Fibroblast of skin of abdomen (primary cell): ENCODE measurements around the gene GALNT15.
A peak's percentile ranks its signal among the peaks of the same experiment; 100 is the strongest.

Source experiments
- DNase-seq: peaks from one replicate; pipeline ENCODE4 v3.0.0-alpha.2; 2013

Gene GALNT15

DNA sequence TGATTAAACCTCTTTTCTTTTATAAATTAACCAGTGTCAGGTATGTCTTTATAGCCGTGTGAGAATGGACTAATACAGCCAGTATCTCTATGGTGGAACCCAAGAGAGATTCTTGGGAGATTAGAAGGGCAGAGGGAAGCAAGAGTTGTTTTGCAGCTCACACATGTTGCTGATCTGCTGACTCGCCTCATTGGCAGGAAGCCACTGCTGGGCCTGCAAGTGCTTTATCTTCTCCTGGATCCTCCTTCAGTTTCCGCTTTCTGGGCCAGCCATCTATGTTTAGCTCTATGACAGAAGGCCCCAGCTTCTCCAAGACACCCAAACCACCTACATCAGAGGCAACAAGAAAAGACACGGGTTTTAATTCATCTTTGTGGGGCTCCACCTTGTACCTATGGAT lies 23.4 kb upstream of the GALNT15 start:
- peak; percentile 91 for DNase-seq

DNA sequence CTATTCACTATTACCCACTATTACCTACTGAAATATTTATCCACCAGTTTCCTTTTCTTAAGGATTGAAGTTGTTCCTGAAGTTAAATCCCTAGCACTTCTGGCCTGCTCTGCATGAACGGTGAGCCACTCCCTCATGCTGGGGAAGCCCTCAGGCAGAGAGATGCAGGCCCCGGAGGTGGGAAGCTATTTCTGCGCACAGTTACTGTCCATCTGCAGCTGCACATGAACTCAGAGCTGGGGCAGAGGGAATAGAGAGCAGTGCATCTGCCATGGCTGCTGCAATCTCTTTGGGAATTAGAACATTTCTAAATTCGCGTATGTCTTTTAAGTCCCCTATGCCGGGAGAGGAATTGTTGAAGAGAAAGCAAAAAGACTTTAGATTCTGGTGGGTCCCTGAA lies 6.3 kb upstream of the GALNT15 start:
- DNase-seq = no peak

DNA sequence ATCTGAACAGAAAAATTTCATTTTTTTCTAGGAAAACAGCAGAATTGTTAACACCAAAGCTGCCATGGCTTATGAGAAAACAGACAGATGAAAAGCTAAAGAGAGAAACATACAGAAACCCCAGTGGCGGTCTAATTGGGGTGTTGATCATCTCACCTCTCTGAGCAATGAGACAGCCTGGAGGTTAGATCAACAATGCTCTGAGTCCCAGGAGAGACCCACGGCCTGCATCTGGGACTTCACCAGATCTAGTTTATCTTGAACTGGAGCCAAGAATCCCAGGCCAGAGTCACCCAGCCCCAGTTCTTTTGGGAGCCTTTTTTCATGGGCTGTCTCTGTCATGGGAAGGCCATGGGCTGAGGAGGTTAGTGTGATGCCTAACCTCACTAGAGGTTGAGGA lies 3.5 kb upstream of the GALNT15 start:
- no peak for DNase-seq

DNA sequence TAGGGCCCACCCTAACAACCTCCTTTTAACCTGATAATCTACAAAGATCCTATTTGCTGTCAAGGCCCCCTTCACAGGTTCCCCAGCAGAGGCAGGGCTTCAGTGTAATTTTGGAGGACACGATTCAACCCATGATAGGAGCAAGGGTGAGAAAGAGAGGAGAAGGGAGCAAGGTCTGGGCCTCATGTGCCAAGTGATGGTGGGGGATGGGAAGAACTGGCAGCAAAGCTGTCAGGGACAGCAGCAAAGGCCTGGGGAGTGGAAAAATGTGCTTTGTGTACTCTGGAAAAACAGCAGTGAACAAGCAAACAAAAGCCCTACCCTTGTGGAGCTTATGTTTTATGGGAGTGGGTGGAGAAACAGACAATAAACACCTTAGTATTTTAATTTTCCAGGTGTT lies 2.7 kb upstream of the GALNT15 start:
- DNase-seq = no peak

DNA sequence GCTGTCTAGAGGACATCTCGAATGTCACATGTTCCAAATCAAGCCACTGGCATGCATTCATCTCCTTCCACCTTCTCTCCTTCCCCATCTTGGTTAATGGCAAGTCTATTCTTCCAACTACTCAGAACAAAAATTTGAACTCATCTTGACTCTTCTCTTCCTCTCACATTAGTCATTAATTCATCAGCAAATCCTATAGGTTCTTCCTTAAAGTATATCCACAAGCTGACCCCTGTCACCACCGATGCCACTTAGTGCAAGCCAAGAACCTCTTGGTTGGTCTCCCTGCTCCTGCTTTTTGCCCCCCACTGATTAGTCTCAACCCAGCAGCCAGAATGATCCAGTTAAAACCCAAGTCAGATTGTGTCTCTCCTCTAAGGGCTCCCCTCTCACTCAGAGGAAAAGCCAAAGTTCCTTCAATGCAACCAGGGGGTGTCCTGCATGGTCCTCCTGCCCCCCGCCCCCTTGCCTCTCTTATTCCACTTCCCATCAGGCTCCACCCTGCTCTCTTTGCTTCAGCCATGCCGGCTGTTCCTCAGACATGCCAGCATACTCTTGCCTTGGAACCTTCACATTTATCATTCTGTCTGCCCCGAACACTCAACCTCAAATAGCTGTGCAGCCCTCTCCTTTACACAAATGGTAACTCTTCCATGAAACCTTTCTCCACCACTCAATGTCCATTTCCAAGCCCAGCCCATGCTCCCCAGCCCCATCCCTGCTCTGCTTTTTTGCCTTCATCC lies 1.0 kb upstream of the GALNT15 start:
- peak; percentile 46 for DNase-seq

DNA sequence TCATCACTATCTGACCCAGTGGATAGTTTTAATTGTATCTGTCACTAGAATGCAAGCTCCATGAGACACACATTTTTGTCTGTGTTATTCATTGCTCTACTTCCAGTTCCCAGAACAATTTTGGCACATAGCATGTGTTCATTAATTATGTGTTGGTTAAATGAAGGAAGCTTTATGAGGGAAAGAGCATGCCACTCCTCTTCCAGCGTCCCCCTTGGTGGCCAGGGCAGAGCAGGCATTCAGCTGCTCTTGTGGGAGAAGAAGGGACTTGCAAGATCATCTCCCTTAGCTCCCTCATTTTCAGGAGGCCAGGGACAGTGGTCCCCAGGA lies 489 bp upstream of the GALNT15 start:
- peak; percentile 90 for DNase-seq

DNA sequence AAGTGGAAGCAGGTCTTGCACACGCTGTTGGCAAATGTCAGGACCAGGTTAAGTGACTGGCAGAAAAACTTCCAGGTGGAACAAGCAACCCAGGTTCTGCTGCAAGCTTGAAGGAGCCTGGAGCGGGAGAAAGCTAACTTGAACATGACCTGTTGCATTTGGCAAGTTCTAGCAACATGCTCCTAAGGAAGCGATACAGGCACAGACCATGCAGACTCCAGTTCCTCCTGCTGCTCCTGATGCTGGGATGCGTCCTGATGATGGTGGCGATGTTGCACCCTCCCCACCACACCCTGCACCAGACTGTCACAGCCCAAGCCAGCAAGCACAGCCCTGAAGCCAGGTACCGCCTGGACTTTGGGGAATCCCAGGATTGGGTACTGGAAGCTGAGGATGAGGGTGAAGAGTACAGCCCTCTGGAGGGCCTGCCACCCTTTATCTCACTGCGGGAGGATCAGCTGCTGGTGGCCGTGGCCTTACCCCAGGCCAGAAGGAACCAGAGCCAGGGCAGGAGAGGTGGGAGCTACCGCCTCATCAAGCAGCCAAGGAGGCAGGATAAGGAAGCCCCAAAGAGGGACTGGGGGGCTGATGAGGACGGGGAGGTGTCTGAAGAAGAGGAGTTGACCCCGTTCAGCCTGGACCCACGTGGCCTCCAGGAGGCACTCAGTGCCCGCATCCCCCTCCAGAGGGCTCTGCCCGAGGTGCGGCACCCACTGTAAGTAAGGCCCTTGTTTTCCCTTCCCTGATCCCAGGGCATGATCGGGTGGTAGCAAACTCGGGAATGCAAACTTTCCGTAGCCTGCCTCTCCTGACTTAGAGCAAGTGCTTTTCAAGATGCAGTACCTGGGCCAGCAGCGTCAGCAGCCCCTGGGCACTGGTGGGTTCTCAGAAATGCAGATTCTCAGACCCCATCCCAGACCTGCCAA lies 759 bp downstream of the GALNT15 start:
- DNase-seq = no peak

DNA sequence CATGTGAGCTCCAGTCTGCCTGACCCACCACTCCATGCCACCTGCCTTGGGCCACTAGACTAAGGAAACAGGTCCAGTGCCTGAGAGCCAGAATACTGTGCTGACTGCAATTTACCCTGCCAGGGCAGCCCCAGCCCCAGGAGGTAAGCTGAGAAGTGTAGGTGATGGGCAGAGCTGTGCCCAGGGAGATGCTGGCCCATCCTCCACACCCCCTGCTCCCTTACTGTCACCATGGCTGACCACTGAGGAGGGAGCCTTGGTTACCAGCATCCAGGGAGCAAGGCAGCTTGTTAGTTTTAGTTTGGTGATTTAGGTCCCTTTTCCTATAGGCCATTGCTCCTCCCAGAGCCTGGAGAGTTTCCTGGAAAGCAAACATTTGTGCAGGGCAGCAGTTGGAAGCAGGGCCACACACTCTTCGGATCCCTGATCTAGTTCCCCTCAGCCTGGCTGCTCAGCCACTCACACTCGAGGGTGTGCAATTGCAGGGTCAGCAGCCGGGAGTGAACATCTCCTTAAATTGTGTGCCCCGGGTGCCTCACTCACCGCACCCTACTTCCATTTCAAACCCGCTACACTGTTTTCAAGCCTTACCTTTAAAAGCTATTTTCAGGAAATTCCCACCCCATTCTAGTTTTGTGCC lies 2.0 kb downstream of the GALNT15 start:
- peak; percentile 45 for DNase-seq

DNA sequence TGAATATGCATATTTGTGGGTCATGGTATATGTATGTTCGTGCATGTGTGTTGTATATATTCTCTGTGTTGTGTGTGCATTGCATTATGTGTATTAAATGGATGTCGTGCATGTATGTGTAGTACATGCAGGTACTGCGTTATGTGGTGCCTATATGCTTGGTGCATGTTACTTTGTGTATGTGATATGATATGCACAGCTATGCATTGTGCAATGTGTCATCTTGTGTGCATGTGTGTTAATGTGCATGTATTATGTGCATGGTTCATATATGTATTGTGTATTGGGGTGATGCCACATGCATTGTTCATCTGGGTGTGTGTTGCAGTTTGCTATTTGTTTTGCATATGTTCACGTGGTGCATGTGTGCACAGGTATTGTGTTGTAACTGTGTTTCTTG lies 2.9 kb downstream of the GALNT15 start:
- DNase-seq = no peak

DNA sequence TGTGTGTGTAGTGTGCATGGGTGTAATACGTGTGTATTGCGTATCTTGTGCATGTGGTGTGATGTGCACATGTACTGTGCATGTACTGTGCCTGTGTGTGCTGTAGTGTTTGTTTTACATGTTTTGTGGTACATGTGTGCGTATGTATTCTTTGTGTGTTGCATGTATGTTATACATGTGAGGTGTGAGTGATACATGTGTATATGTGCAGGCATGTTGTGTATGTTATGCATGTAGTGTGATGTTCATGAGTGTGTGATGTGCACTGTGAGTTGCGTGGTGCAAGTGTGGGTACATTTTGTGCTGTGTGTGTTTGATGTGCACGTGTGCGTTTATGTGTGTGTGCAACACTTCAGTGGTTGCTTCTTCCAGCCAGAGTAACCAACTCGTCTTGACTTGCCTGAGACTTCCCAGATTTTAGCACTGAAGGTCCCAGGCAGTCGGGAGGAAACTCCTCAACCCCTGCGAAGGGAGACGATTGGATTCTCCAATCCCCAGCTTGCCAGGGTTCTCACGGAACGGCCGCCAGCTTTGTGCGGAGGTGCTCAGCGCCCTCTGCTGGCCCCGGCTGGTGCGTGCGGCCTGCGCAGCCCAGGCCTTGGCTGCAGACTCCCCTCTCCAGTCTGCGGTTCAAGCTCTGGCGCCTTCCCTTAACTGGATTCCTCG lies 3.6 kb downstream of the GALNT15 start:
- DNase-seq = peak; percentile 93

DNA sequence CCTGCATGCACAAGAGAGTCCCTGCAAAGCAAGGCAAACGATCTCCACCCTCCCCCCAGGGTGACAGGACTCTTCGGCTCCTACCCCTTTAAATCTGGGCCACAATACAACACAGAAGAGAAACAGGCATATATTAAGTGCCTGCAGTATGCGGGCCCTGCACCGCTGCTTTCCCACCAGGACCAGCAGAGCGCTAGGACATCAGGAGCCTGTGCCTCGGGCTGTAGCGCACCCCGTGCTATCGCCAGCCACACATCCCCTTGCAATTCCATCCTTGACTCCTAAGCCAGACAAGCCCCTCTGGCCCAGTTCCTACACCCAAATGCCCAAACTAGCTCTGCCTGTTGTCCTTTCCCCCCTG lies 4.1 kb downstream of the GALNT15 start:
- no peak for DNase-seq

DNA sequence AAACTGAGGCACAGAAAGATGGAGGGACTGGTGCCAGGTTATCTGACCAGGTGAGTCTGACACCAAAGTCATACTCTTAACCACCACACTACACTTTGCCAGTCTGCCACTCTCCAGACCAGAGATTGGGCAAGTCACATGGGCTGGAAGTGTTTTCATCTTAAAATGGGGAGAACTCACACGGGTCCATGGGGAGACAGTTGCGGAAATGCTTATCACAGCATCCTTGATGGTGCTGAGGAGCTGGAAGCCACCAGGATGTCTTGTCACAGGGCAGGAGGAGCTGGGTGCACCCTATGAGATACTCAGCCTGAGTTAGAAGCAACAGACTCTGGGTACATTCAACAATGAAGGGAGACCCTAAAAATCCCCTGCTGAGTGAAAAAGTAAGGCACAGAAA lies 4.8 kb downstream of the GALNT15 start:
- no peak for DNase-seq

DNA sequence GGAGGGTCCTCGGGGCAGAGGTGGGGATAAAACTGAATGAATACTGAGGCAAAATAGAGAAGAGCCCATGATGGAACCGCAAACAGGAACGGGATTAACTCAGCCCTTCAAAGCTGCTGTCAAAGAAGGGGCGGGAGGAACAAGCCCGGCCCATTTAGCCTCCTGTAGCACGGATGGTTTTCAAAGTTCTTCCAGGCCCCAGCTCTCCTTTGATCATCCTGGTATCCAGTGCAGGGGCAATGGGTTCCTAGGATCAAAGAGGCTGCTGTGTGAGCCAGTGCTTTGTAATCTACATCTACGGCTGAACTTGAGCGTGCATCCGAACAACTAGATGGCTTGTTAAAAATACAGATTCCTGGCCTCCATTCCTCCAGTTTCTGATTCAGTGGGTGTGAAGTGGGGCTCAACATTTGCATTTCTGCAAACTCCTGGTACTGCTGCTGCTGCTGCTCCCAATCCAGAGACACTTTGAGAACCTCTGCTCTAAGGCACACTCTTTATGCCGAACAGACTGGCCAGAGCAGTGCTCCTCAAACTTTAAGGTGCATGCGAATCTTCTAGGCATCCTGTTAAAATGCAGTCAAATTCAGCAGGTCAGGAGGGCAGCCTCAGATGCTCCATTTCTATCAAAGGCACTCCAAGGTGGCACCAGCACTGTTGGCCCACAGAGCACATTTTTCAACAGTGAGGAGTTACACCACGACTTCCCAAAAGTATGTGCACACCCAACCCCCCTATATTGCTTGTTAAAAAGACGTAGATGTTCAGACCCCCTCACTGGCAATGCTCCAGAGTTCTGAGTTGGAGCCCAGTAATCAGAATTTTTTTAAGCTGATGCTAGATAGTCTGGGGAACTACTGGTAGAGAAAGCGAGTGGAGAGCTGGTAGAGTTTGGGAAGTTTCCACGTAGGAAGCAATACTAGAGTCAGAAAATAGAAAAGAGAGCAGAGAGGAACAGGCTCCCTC lies 5.6 kb downstream of the GALNT15 start:
- DNase-seq = peak; percentile 91

DNA sequence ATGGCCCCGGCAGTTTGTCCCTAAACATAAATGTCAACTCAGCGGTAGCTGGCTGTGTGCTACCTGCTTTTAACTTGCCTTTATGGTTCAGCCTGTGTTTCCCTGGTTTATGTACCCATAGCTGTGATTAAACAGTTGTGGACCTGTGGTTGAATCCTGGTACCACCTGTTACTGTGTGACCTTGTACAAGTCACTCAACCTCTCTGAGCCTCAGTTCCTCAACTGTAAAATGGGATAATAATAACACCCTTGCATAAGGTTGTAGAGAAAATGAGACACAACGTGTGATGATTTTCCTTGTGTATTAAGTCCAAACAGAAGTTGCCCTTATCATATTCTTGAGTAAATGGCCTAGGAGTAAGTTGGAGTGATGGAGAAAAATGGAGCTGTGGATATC lies 6.3 kb downstream of the GALNT15 start:
- DNase-seq = no peak

DNA sequence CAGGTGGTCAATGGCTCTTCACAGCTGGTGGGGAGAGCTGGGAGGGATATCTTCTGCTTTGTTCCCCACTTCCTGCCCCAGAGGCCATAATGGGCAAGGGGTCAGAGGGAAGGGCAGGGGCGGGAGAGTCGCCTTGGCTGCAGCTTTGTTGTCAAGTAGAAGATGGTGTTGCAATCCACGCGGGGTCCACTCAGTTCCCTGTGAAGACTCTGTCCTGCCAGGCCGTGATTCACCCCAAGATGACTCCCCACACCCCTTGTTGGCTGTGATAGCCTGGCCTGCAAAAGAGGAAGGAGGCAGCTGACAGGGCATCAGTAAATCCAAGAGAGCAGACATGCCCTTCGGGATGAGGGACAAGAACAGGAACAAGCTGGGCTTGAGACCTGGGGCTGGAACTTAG lies 6.9 kb downstream of the GALNT15 start:
- DNase-seq = no peak

DNA sequence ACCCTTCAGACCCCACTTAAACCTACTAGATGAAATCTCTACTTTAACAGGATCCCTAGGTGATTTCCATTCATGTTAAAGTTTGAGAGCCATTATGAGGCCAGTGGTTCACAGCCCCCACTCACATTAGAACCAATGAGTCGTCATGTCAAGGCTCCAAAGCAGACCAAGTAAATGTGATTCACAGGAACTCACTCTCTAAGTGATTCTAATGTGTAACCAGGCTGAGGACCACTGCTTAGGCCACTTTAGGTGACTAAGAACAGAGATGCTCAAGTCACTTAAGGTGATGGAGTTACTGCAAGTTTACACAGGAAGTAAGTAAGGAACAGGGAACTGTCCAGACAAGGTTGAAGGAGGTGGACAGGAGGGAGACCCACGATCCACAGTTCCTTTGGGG lies 7.7 kb downstream of the GALNT15 start:
- DNase-seq = peak; percentile 54

DNA sequence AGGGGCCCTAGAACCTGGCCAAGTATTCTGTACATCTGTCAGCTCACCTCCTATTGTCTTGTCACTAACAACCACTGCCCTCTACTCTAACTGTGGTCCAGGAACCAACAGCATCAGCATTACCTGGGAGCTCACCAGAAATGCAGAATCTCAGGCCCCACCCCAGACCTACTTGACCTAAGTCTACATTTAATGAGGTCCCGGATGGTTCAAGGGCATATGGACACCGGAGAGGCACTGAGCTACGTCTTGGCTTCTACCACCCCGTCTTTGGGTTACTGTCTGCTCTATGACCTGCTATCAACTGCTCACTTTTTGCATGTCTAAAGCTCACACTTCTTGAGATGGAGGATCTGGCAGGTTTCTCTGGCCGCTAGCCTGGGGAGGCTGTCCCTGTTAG lies 8.1 kb downstream of the GALNT15 start:
- DNase-seq = no peak

DNA sequence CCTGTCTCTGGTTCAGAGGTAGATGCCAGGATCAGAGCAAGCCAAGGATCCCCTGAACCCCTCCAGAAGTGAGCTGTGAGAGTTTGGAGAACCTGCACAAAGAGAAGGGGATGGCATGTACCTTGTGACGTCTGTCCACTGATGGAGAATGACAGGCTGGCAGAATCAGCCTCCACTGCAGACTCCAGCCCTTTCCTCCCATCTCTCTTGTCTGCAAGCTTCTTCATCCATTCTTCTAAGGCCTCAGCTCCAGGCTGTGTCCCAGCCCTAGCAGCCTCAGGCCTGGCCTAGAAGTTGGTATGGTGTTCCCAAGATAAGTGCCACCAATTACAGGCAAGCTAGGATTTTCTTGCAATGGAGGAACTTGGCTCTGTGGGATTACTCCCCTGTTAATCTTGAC lies 8.6 kb downstream of the GALNT15 start:
- no peak for DNase-seq

DNA sequence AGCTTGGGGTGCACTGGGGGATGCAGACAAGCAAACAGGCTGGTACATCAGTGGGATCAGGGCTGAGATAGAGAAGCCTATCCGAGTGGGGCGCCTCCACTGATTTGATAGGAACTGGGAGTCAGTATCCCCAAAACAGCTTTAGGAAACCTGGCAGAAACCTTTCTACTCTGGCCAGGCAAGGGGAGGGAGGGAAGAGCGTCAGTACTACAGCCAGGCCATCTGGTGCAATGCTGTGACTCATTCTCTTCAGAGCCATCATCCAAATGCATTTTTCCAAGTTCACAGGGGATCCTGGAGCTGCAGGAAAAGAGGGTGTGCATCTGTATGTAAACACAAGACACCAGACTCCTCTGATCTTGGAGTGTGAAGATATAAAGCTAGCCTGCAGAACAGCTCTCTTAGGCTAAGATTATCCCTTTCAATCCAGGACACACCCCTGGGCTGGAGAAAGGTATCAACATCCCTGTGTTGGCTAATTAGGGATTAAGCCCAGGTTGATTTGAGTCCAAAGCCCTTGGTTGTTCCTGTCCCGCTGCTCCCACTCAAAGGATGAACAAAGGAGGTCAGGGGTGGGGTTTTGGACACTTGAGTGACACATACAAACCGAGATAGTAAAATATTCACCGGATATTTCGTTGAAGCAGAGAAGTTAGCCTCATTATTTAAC lies 9.3 kb downstream of the GALNT15 start:
- DNase-seq = peak; percentile 92

DNA sequence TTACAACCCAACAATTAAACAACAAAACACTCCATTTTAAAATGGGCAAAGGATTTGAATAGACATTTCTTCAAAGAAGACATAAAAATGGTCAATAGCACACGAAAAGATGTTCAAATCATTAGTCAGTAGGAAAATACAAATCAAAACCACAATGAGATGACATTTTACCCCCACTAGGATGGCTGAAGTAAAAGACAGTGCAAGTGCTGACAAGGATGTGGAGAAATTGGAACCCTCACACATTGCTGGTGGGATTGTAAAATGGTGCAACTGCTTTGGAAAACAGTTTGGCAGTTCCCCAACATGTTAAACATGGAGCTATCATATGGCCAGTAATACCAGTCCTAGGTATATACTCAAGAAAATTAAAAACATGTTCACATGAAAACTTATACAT lies 11.6 kb downstream of the GALNT15 start:
- peak; percentile 89 for DNase-seq

DNA sequence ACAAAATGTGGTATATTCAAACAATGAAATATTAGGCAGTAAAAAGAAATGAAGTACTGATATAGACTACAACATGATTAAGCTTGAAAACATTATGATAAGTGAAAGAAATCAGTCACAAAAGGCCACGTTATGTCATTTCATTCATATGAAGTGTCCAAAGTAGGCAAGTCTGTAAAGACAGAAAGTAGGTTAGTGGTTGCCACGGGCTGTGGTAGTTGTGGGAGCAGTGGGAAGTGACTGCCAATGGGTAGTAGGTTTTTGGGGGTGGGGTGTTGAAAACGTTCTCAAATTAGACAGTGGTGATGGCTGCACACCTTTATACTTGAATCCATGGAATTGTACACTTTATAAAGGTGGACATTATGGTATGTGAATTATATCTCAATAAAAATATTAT lies 12.1 kb downstream of the GALNT15 start:
- DNase-seq = no peak
